ENCODE measurements around the gene SERPINA3. TPM values are rescaled to one million over a fixed set of nuclear protein-coding genes. Genes with fewer than 3 reads are reported as not detected.
"Not testable (repeated sequence)": the region's sequence is repeated elsewhere in the genome, so short reads cannot be mapped to it uniquely, and the experiment has no call there.

The SERPINA3 gene
- total RNA-seq, 2 experiments from 2014 or later: not detected

DNA sequence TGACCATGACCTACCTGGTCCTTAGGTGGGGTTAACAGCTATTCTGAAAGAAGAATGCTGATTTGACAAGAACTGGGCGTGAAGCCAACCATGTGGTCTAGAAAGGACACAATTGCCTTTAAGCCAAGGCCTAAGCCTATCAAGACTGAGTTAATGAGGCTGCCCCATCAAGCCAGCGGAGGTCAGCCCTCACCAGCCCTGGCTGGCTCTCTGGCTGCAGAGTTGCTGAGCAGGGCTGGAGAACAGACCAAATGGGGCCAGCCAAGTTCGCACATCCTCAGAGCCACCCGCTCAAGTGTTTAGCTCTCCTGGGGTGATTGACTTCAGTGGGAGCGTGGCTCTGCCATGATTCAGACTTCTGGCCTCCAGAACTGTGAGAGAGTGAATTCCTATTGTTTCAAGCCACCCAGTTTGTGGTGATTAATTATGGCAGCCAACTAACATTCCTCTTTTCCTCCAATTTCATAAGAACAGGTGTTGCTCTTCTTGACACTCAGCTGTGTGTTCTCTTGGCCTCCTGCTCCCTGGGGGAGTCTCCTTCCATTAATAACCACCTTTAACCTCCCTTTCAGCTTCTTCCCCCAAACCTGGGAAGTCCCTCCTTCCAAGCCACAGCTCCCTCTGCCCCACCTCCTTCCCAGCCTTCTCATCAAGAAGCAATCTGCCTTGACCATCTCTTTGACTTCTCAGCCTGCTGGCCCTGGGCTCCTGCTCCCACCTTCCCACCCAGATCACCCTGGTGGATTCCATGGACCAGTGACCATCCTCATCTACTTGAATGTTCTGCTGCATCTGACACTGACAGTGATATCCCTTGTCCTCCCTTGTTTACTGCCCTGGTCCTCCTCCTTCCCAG, 36.2 kb upstream of the SERPINA3 start:
- Histone ChIP-seq H3K4me3 (ENCODE audit: low read length) (no peak overlapping the region), H3K36me3 (ENCODE audit: insufficient read depth, low read length) (no peaks in the 10 kb centered on the region), H3K27me3 (ENCODE audit: control insufficient read depth in 1 of 2, insufficient read depth in 2 of 2, low read length in 2 of 2) (peaks cover 0 to 4% of the 10 kb centered on the region in 2 experiments), H3K9me3 (ENCODE audit: control insufficient read depth in 1 of 2, insufficient read depth in 1 of 2, low read length in 2 of 2) (peaks cover 0 to 2% of the 10 kb centered on the region in 2 experiments), H3K27ac (ENCODE audit: low read depth in 1 of 2, low read length in 2 of 2) (no peak overlapping the region), H3K4me1 (ENCODE audit: insufficient read depth, low read length) (no peaks in the 10 kb centered on the region)
- Mint-ChIP-seq H3K27me3 (peaks cover 19% of the 10 kb centered on the region), H3K36me3 (ENCODE audit: low read depth) (no peaks in the 10 kb centered on the region), H3K4me1 (ENCODE audit: low read depth) (no peaks in the 10 kb centered on the region), H3K4me3 (no peak overlapping the region), H3K27ac (no peak overlapping the region), H3K9me3 (no peaks in the 10 kb centered on the region)
- DNase-seq (no peak), ATAC-seq (ENCODE audit: poor library complexity) (no peak)
- ChIA-PET CTCF (no interaction called here), POLR2A (no interaction called here)
- TF ChIP-seq, protein P1, sequence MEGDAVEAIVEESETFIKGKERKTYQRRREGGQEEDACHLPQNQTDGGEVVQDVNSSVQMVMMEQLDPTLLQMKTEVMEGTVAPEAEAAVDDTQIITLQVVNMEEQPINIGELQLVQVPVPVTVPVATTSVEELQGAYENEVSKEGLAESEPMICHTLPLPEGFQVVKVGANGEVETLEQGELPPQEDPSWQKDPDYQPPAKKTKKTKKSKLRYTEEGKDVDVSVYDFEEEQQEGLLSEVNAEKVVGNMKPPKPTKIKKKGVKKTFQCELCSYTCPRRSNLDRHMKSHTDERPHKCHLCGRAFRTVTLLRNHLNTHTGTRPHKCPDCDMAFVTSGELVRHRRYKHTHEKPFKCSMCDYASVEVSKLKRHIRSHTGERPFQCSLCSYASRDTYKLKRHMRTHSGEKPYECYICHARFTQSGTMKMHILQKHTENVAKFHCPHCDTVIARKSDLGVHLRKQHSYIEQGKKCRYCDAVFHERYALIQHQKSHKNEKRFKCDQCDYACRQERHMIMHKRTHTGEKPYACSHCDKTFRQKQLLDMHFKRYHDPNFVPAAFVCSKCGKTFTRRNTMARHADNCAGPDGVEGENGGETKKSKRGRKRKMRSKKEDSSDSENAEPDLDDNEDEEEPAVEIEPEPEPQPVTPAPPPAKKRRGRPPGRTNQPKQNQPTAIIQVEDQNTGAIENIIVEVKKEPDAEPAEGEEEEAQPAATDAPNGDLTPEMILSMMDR (IDR thresholded peaks at IDR 0.05): no peak
- intact Hi-C loops (cut with DNase I, micrococcal nuclease): no loop called here

DNA sequence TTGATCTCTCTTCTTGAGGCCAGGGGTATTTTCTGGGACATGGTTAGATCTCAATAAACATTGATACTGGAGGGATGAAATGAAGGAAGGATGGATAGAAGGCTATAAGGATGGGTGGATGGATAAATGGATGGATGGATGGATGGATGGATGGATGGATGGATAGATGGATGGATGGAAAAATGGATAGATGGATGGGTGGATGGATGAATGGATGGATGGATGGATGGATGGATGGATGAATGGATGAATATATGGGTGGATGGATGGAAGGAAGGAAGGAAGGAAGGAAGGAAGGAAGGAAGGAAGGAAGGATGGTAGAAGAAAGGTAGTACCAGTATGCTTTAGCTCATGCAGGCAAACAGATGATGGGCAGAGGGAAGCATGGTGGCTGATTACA, 34.7 kb upstream of the SERPINA3 start:
- H3K9me3 Mint-ChIP-seq; intact Hi-C loops (cut with DNase I, micrococcal nuclease); ATAC-seq (ENCODE audit: poor library complexity); H3K9me3 ChIP-seq (ENCODE audit: control insufficient read depth in 1 of 2, insufficient read depth in 1 of 2, low read length in 2 of 2); POLR2A ChIA-PET; H3K36me3 Mint-ChIP-seq (ENCODE audit: low read depth); H3K27ac Mint-ChIP-seq; DNase-seq; CTCF ChIA-PET; H3K27me3 ChIP-seq (ENCODE audit: control insufficient read depth in 1 of 2, insufficient read depth in 2 of 2, low read length in 2 of 2); H3K4me1 ChIP-seq (ENCODE audit: insufficient read depth, low read length); H3K4me3 Mint-ChIP-seq; H3K4me3 ChIP-seq (ENCODE audit: low read length); H3K4me1 Mint-ChIP-seq (ENCODE audit: low read depth); H3K27ac ChIP-seq (ENCODE audit: low read depth in 1 of 2, low read length in 2 of 2); H3K36me3 ChIP-seq (ENCODE audit: insufficient read depth, low read length): not testable (repeated sequence)
- H3K27me3 Mint-ChIP-seq: peaks cover 19% of the 10 kb centered on the region

DNA sequence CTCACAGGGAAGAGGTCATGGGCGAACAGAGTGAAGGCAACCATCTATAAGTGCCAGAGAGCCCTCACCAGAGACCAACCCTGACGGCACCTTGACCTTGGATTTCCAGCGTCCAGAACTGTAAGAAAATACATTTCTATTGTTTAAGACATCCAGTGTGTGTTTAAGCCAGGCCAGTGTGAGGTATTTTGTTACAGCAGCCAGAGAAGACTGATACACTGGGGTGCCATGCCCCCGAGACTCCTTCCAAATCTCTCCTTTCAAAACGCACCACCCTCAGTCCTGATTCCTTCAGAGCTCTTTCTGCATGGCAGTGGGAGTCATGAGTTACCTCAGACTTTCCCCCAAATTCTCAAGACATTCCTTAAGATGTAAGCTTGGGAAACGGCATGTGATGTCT, 33.5 kb upstream of the SERPINA3 start:
- TF ChIP-seq, protein P1 (IDR thresholded peaks at IDR 0.05): no peak
- no peak for ATAC-seq (ENCODE audit: poor library complexity)

More for the DNA sequence above, 33.5 kb upstream of the SERPINA3 start:
- H3K4me3 Mint-ChIP-seq: no peak overlapping the region
- DNase-seq: no peak
- H3K27me3 ChIP-seq (ENCODE audit: control insufficient read depth in 1 of 2, insufficient read depth in 2 of 2, low read length in 2 of 2): peaks cover 0 to 8% of the 10 kb centered on the region in 2 experiments
- no peaks in the 10 kb centered on the region for H3K4me1 Mint-ChIP-seq (ENCODE audit: low read depth)
- H3K27ac ChIP-seq (ENCODE audit: low read depth in 1 of 2, low read length in 2 of 2): no peak overlapping the region
- CTCF ChIA-PET: no interaction called here
- peaks cover 15% of the 10 kb centered on the region for H3K27me3 Mint-ChIP-seq
- H3K4me3 ChIP-seq (ENCODE audit: low read length): no peak overlapping the region
- H3K27ac Mint-ChIP-seq: no peak overlapping the region
- H3K9me3 Mint-ChIP-seq: no peaks in the 10 kb centered on the region
- H3K4me1 ChIP-seq (ENCODE audit: insufficient read depth, low read length): no peaks in the 10 kb centered on the region
- POLR2A ChIA-PET: no interaction called here
- H3K36me3 Mint-ChIP-seq (ENCODE audit: low read depth): no peaks in the 10 kb centered on the region
- intact Hi-C loops (cut with DNase I, micrococcal nuclease): no loop called here
- peaks cover 0 to 7% of the 10 kb centered on the region in 2 experiments for H3K9me3 ChIP-seq (ENCODE audit: control insufficient read depth in 1 of 2, insufficient read depth in 1 of 2, low read length in 2 of 2)
- no peaks in the 10 kb centered on the region for H3K36me3 ChIP-seq (ENCODE audit: insufficient read depth, low read length)

Measured in CD4-positive, alpha-beta T cell (primary cell).